ENCODE measurements around the gene ACAD10.

DNA sequence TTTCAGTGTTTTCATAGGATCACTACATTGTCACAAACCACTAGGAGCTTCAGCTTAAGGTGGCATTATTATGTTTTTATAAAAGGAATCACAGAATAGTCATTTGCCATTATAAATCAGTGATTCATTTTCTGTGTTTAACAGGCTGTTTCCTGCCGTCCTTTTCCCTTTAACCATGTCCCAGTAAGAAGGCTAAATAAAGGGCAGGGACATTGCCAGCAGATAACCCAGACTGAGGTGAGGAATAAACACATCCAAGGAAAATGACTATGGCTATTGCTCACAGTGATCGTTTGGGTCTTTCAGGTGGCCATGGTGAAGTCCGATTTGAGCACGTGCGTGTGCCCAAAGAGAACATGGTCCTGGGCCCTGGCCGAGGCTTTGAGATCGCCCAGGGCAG is 63.0 kb downstream of the ACAD10 start:
- TF ChIP-seq, protein P1, sequence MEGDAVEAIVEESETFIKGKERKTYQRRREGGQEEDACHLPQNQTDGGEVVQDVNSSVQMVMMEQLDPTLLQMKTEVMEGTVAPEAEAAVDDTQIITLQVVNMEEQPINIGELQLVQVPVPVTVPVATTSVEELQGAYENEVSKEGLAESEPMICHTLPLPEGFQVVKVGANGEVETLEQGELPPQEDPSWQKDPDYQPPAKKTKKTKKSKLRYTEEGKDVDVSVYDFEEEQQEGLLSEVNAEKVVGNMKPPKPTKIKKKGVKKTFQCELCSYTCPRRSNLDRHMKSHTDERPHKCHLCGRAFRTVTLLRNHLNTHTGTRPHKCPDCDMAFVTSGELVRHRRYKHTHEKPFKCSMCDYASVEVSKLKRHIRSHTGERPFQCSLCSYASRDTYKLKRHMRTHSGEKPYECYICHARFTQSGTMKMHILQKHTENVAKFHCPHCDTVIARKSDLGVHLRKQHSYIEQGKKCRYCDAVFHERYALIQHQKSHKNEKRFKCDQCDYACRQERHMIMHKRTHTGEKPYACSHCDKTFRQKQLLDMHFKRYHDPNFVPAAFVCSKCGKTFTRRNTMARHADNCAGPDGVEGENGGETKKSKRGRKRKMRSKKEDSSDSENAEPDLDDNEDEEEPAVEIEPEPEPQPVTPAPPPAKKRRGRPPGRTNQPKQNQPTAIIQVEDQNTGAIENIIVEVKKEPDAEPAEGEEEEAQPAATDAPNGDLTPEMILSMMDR (conservative IDR thresholded peaks at IDR 0.05 in 1 of 2, IDR thresholded peaks at IDR 0.05 in 1 of 2; ENCODE audit: extremely low read depth in 1 of 2, insufficient read depth in 1 of 2, low read depth in 1 of 2, low read length in 2 of 2): no peak
- TF ChIP-seq EZH2 (IDR thresholded peaks at IDR 0.05; ENCODE audit: borderline replicate concordance, low read length): no peak

Measured in mammary epithelial cell (primary cell).